ENCODE results near the gene ANO7.

DNA sequence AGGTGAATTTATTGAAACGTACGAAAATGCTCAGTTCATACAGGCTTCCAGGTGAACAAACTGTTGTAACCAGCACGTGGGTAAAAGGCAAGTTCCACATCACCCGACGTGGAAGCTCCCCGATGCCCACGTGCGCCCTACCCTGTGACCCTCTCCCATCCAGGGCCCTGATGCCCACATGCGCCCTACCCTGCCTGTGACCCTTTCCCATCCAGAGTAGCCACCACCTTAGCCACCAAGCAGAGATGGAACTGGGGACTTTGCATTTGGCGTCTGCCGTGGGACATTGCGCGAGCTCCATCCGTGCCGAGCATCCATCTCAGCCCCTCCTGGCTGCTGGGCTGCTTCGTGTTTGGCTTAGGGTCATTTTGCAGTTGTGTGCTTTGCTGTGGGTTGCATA, 37.5 kb downstream of the ANO7 start:
- TF ChIP-seq CTCF (IDR thresholded peaks at IDR 0.05; ENCODE audit: low read depth, low read length, poor library complexity, severe bottlenecking) (no peak), EZH2phosphoT487 (IDR thresholded peaks at IDR 0.05; ENCODE audit: borderline replicate concordance, low read length) (no peak)

Measured in DOHH2 (cell line).